ENCODE measurements around the gene DNAJC24. TPM values are rescaled to one million over a fixed set of nuclear protein-coding genes. Genes with fewer than 3 reads are reported as not detected.

DNAJC24 gene
- polyA plus RNA-seq, 1 donor from 2014 or later, result 47.3 TPM

DNA sequence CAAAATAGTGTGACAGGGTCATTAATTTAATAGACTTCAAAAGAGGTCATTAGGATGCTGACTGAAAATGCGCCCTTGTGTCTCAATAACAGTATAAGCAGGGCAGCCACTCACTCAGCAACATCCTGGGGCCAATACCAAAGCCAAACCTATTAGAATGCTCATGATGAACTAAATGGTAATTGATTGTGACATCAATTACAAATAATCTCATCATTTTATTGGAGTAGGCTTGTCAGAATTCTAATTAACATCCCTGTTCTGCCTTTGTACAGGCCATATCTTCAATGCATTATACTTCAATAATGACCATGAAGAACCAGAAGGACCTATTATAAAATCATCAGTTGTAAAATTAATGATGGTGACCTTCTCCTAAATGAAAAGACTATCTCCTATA lies 64.2 kb downstream of the DNAJC24 start:
- H3K27ac ChIP-seq (ENCODE audit: low read length), result no peak overlapping the region
- H4K20me1 ChIP-seq (ENCODE audit: insufficient read depth), result no peaks in the 10 kb centered on the region
- no peaks in the 10 kb centered on the region for H3F3A ChIP-seq (ENCODE audit: insufficient read depth, low read length, poor library complexity, severe bottlenecking)
- TF ChIP-seq EP300 (conservative IDR thresholded peaks at IDR 0.05; ENCODE audit: poor library complexity, severe bottlenecking) (no peak), MXI1 (conservative IDR thresholded peaks at IDR 0.05; ENCODE audit: poor library complexity, severe bottlenecking) (no peak)
- H3K9me3 ChIP-seq (ENCODE audit: low read length), result no peaks in the 10 kb centered on the region
- H2AFZ ChIP-seq (ENCODE audit: low read depth, low read length), result no peak overlapping the region
- no peak overlapping the region for H3K4me3 ChIP-seq (ENCODE audit: low read length)
- H3K27me3 ChIP-seq (ENCODE audit: insufficient read depth, low read depth, low read length), result no peaks in the 10 kb centered on the region
- H3K36me3 ChIP-seq (ENCODE audit: insufficient read depth, low read length), result no peaks in the 10 kb centered on the region
- no peak overlapping the region for H3K9ac ChIP-seq (ENCODE audit: low read length)
- no peaks in the 10 kb centered on the region for H3K79me2 ChIP-seq (replicated peaks; ENCODE audit: insufficient read depth, low read length)
- no peaks in the 10 kb centered on the region for H3K9me2 ChIP-seq (ENCODE audit: insufficient read depth, low read length)
- H3K4me2 ChIP-seq (ENCODE audit: low read length), result no peak overlapping the region

DNA sequence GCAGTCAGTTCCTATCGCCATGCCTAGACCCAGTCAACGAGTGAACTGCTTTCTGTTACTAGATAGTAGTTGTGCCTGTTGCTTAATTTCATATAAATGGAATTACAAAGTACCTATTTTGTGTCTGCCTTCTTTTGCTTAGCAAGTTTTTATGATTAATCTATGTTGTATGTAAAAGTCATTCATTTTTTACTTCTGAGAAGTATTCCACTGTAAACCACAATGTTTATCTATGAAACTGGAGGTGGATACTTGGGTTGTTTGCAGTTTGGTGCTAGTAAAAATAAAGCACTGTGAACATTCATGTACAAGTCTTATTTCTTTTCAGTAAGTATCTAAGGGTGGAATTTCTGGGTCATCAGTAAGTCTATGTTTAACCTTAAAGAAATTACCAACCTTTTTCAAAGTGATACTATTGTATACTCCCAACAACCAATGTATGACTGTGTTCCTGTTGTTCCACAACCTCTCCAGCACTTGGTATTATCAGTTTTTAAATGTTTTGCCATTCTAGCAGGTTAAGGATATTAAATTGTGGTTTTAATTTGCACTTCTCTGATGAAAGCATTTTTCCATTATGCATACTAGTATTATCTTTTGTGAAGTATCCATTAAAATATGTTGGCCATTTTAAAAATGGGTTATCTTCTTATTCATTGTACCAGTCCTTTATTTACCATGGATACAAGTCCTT lies 68.2 kb downstream of the DNAJC24 start:
- no peak overlapping the region for H3K4me2 ChIP-seq (ENCODE audit: low read length)
- no peak overlapping the region for H3K4me3 ChIP-seq (ENCODE audit: low read length)
- no peaks in the 10 kb centered on the region for H3K27me3 ChIP-seq (ENCODE audit: insufficient read depth, low read depth, low read length)
- H3K9ac ChIP-seq (ENCODE audit: low read length), result no peak overlapping the region
- no peaks in the 10 kb centered on the region for H4K20me1 ChIP-seq (ENCODE audit: insufficient read depth)
- no peaks in the 10 kb centered on the region for H3K79me2 ChIP-seq (replicated peaks; ENCODE audit: insufficient read depth, low read length)
- TF ChIP-seq, protein P1, sequence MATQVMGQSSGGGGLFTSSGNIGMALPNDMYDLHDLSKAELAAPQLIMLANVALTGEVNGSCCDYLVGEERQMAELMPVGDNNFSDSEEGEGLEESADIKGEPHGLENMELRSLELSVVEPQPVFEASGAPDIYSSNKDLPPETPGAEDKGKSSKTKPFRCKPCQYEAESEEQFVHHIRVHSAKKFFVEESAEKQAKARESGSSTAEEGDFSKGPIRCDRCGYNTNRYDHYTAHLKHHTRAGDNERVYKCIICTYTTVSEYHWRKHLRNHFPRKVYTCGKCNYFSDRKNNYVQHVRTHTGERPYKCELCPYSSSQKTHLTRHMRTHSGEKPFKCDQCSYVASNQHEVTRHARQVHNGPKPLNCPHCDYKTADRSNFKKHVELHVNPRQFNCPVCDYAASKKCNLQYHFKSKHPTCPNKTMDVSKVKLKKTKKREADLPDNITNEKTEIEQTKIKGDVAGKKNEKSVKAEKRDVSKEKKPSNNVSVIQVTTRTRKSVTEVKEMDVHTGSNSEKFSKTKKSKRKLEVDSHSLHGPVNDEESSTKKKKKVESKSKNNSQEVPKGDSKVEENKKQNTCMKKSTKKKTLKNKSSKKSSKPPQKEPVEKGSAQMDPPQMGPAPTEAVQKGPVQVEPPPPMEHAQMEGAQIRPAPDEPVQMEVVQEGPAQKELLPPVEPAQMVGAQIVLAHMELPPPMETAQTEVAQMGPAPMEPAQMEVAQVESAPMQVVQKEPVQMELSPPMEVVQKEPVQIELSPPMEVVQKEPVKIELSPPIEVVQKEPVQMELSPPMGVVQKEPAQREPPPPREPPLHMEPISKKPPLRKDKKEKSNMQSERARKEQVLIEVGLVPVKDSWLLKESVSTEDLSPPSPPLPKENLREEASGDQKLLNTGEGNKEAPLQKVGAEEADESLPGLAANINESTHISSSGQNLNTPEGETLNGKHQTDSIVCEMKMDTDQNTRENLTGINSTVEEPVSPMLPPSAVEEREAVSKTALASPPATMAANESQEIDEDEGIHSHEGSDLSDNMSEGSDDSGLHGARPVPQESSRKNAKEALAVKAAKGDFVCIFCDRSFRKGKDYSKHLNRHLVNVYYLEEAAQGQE (IDR thresholded peaks at IDR 0.05; ENCODE audit: borderline replicate concordance), result no peak
- TF ChIP-seq RAD21 (conservative IDR thresholded peaks at IDR 0.05) (no peak), EP300 (conservative IDR thresholded peaks at IDR 0.05; ENCODE audit: poor library complexity, severe bottlenecking) (no peak), SMC3 (conservative IDR thresholded peaks at IDR 0.05; ENCODE audit: poor library complexity) (no peak), TAF1 (IDR thresholded peaks at IDR 0.05; ENCODE audit: low read depth) (no peak), POLR2AphosphoS5 (IDR thresholded peaks at IDR 0.05) (no peak), MXI1 (conservative IDR thresholded peaks at IDR 0.05; ENCODE audit: poor library complexity, severe bottlenecking) (no peak)
- TF ChIP-seq, protein P2, sequence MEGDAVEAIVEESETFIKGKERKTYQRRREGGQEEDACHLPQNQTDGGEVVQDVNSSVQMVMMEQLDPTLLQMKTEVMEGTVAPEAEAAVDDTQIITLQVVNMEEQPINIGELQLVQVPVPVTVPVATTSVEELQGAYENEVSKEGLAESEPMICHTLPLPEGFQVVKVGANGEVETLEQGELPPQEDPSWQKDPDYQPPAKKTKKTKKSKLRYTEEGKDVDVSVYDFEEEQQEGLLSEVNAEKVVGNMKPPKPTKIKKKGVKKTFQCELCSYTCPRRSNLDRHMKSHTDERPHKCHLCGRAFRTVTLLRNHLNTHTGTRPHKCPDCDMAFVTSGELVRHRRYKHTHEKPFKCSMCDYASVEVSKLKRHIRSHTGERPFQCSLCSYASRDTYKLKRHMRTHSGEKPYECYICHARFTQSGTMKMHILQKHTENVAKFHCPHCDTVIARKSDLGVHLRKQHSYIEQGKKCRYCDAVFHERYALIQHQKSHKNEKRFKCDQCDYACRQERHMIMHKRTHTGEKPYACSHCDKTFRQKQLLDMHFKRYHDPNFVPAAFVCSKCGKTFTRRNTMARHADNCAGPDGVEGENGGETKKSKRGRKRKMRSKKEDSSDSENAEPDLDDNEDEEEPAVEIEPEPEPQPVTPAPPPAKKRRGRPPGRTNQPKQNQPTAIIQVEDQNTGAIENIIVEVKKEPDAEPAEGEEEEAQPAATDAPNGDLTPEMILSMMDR (IDR thresholded peaks at IDR 0.05; ENCODE audit: poor library complexity, severe bottlenecking), result no peak
- H2AFZ ChIP-seq (ENCODE audit: low read depth, low read length), result no peak overlapping the region
- H3K27ac ChIP-seq (ENCODE audit: low read length), result no peak overlapping the region
- no peaks in the 10 kb centered on the region for H3K9me2 ChIP-seq (ENCODE audit: insufficient read depth, low read length)
- no peaks in the 10 kb centered on the region for H3K36me3 ChIP-seq (ENCODE audit: insufficient read depth, low read length)
- H3K9me3 ChIP-seq (ENCODE audit: low read length), result no peaks in the 10 kb centered on the region
- no peaks in the 10 kb centered on the region for H3F3A ChIP-seq (ENCODE audit: insufficient read depth, low read length, poor library complexity, severe bottlenecking)

DNA sequence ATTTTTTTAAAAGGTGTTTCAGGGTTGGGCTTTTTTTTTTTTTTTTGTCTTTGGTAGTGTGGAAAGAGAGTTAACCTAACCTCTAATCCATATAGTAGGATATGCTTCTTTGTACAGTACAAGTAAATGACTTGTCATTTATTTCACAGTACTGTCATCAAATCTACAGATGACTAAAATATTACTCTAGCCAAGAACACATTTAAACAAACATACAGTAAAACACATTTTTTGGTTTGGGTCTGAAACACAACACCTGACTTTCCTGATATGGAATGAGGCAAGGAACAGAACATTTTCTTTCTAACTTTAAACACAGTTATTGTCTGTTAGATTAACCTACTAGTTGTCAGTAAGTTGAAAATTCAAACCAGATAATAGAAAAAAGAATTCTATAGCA lies 71.6 kb downstream of the DNAJC24 start:
- no peaks in the 10 kb centered on the region for H3K9me3 ChIP-seq (ENCODE audit: low read length)
- no peaks in the 10 kb centered on the region for H3K79me2 ChIP-seq (replicated peaks; ENCODE audit: insufficient read depth, low read length)
- no peak overlapping the region for H3K9ac ChIP-seq (ENCODE audit: low read length)
- H4K20me1 ChIP-seq (ENCODE audit: insufficient read depth), result no peaks in the 10 kb centered on the region
- H3K36me3 ChIP-seq (ENCODE audit: insufficient read depth, low read length), result no peaks in the 10 kb centered on the region
- H3F3A ChIP-seq (ENCODE audit: insufficient read depth, low read length, poor library complexity, severe bottlenecking), result no peaks in the 10 kb centered on the region
- no peak overlapping the region for H3K4me2 ChIP-seq (ENCODE audit: low read length)
- no peak overlapping the region for H3K27ac ChIP-seq (ENCODE audit: low read length)
- TF ChIP-seq TAF1 (IDR thresholded peaks at IDR 0.05; ENCODE audit: low read depth) (no peak), MXI1 (conservative IDR thresholded peaks at IDR 0.05; ENCODE audit: poor library complexity, severe bottlenecking) (no peak), POLR2AphosphoS5 (IDR thresholded peaks at IDR 0.05) (no peak), EP300 (conservative IDR thresholded peaks at IDR 0.05; ENCODE audit: poor library complexity, severe bottlenecking) (no peak), RAD21 (conservative IDR thresholded peaks at IDR 0.05) (no peak), EZH2 (IDR thresholded peaks at IDR 0.05; ENCODE audit: borderline replicate concordance, insufficient read depth, low read length, poor library complexity, severe bottlenecking) (no peak), SMC3 (conservative IDR thresholded peaks at IDR 0.05; ENCODE audit: poor library complexity) (no peak)
- TF ChIP-seq, protein P1 (IDR thresholded peaks at IDR 0.05; ENCODE audit: borderline replicate concordance), result no peak
- TF ChIP-seq, protein P2 (IDR thresholded peaks at IDR 0.05; ENCODE audit: poor library complexity, severe bottlenecking), result no peak
- no peak overlapping the region for H2AFZ ChIP-seq (ENCODE audit: low read depth, low read length)
- H3K9me2 ChIP-seq (ENCODE audit: insufficient read depth, low read length), result no peaks in the 10 kb centered on the region
- H3K4me3 ChIP-seq (ENCODE audit: low read length), result no peak overlapping the region
- no peaks in the 10 kb centered on the region for H3K27me3 ChIP-seq (ENCODE audit: insufficient read depth, low read depth, low read length)
